ENCODE results near the gene GNB2.
"Not testable (repeated sequence)": the region's sequence is repeated elsewhere in the genome, so short reads cannot be mapped to it uniquely, and the experiment has no call there.

The GNB2 gene

DNA sequence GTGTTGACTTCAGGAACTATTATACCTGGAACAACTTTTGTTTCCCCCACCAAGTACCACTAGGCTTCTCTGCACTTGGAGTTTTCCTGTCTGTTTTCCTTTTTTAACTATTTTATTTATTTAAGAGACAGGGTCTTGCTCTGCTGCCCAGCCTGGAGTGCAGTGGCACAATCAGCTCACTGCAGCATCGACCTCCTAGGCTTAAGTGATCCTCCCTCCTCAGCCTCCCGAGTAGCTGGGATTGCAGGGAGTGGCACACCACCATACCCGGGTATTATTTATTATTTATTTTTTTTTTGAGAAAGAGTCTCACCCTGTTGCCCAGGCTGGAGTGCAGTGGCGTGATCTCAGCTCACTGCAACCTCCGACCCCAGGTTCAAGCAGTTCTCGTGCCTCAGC is 22.6 kb downstream of the GNB2 start:
- no peak for DNase-seq (ENCODE audit: low spot score)

DNA sequence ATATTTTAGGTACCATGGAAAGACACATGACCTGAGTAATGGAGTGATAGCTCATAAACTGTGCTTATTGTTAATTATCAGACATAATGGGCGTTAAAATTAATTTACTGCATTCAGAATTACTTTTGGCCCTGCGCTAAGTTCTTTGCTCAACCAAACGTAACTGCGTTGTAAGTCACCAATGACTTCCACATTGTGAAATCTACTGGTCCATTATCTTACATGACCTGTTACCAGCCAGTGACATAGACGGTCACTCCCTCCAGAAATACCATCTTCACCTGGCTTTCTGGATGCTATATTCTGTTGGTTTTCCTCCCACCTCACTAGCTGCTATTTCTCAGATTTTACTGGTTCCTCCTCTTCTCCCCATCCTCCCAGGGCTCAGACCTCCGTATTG is 25.5 kb downstream of the GNB2 start:
- no peak for DNase-seq (ENCODE audit: low spot score)

DNA sequence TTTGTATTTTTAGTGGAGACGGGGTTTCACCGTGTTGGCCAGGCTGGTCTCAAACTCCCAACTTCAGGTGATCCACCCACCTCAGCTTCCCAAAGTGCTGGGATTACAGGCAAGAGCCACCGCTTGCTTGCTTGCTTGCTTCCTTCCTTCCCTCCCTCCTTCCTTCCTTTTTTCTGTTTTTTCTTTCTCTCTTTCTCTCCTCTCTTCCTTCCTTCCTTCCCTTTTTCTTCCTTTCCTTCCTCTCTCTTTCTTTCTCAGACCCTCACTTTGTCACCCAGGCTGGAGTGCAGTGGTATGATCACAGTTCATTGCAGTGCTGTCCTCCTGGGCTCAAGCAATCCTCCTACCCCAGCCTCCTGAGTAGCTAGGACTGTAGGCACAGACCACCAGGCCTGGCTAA is 27.5 kb downstream of the GNB2 start:
- not testable (repeated sequence) for DNase-seq (ENCODE audit: low spot score)

DNA sequence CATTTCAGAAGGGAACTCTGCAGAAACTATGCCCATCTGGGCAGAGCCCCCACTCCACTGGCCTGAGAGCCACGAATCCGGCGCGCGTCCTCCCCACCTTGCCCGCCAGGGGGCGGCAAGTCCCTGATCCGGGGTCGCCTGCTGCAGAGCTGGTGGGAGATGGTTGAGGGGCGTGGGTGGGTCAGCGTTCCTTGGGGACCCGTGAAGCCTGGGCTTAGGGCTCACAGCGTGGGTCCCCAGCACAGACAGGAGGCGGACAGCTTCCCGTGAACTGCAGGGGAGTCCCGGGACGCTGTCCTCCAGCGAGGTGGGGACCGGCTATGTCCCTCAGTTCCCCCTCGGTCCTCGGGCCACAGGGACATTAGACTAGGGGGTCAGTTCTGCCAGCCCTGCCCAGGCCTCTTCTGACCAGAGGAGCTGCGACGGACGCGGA is 31.8 kb downstream of the GNB2 start:
- DNase-seq (ENCODE audit: low spot score): peak; percentile 94

DNA sequence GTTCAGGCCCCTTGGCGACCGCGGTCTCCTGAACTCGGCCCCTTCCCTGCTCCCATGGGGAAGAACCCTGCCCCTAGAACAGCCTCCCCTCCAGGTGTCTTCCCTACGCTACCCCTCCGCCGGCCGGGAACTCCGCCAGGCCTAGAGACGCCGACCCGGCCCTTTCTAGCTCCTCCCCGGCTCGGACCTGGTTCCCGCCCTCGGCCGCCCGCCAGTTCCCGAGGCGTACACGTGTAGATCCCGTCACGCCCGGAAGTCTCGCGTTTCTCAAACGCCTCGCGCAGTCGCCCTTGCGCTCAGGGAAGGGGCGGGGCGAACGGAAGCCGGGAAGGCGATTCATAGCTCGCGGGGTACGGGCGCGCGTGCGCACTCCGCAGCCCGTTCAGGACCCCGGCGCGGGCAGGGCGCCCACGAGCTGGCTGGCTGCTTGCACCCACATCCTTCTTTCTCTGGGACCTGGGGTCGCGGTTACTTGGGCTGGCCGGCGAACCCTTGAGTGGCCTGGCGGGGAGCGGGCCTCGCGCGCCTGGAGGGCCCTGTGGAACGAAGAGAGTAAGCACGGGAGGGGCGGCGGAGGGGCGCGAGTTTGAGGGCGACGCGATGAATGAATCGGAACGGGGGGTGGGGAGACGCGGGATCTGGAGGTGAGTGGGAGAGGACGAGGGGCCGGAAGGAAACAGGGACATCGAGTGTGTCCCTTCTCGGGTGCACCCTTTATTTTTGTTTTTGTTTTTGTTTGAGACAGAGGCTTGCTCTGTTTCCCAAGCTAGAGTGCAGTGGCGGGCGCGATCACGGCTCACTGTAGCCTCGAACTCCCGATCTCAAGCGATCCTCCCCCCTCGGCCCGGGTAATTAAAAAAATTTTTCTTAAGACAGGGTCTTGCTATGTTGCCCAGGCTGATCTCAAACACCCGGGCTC is 32.5 kb downstream of the GNB2 start, which contains the start of gene POP7:
Gene POP7, plus strand, starts transcription at position 369 of the 919 bp plus-strand sequence. CDS start 710 bp downstream, outside the sequence.
- peak; percentile 90 for DNase-seq (ENCODE audit: low spot score)

DNA sequence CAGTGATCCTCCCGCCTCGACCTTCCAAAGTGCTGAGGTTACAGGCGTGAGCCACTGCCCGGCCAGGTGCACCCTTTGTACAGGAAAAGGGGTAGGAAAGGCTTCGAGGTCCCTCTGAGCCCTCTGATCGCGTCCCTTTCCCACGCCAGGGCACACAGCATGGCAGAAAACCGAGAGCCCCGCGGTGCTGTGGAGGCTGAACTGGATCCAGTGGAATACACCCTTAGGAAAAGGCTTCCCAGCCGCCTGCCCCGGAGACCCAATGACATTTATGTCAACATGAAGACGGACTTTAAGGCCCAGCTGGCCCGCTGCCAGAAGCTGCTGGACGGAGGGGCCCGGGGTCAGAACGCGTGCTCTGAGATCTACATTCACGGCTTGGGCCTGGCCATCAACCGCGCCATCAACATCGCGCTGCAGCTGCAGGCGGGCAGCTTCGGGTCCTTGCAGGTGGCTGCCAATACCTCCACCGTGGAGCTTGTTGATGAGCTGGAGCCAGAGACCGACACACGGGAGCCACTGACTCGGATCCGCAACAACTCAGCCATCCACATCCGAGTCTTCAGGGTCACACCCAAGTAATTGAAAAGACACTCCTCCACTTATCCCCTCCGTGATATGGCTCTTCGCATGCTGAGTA is 33.3 kb downstream of the GNB2 start:
- DNase-seq (ENCODE audit: low spot score): no peak

DNA sequence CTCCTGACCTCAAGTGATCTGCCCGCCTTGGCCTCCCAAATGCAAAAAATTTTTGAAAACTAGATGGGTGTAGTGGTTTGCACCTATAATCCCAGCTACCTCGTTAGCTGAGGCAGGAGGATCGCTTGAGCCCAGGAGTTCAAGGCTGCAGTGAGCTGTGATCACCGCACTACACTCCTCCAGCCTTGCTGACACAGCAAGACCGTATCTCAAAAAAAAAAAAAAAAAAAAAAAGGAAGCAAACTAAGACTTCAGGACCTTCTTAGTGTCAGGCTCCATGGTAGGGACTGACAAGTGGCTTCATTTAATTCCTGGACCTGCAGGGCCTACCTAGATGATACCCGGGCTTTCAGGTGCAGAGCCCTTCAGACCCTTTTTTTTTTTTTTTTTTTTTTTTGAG is 34.9 kb downstream of the GNB2 start:
- DNase-seq (ENCODE audit: low spot score): no peak

DNA sequence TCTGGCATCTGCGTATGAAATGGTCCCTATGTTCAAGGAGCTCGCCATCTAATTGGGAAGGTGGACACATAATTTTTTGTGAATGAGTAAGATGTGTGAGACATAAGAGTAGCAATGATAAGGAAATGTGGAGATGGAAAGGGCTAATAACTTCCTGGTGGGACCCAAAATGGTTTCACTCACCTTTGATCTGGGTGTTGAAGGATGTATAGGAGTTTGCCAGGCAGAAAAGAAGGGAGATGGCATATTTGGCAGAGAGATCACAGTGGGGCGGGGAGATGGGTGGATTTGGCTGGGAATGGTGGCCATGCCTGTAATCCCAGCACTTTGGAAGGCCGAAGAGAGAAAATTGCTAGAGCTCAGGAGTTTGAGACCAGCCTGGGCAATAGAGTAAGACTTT is 36.9 kb downstream of the GNB2 start:
- DNase-seq (ENCODE audit: low spot score): no peak

DNA sequence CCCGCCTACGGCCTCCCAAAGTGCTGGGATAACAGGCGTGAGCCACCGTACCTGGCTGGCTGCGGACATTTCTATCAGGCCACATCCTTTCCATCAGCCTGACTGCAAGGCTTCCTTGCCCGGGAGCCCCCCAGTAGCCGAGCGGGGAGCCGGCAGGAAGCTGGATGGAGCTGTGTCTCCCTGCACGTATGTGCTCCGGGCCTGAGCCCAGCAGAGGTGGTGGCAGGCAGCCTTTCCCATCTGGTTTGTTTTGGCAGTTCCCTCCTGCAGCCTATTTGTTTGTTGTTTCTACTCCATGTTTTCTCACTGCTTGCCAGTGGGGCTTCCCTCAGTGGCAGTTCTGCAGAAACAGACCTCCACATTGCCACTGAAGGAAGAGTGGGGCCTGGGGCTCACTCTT is 37.8 kb downstream of the GNB2 start:
- no peak for DNase-seq (ENCODE audit: low spot score)

DNA sequence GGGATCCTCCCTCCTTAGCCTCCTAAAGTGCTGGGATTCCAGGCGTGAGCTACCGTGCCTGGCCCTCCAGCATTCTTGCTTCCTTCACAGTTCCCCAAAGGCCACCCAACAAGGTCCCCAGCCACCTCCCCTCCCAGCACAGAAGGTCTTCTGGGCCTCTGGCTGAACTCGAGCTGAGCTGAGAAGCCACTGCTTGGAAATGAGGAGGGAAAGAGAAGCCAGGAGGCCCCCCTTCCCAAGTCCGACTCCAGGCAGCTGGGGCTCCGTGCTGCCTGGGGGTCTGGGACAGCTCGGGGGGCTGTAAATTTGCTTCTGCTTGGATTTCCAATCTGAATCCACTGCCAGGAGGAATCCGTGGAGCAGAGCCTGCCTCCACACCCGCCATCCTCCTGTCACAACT is 41.2 kb downstream of the GNB2 start:
- DNase-seq (ENCODE audit: low spot score): no peak

DNA sequence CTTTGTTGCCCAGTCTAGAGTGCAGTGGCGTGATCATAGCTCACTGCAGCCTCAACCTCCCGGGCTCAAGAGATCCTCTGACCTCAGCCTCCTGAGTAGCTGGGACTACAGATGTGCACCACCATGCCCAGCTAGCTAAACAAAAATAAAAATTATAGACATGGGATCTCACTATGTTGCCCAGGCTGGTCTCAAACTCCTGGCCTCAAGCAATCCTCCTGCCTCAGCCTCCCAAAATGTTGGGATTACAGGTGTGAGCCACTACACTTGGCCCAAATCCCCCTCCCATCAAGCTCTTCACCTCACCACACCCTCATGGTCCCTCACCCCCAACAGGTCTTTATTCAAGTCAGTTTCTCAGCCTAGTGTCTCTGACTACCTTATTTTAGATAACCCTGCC is 43.5 kb downstream of the GNB2 start:
- not testable (repeated sequence) for DNase-seq (ENCODE audit: low spot score)

DNA sequence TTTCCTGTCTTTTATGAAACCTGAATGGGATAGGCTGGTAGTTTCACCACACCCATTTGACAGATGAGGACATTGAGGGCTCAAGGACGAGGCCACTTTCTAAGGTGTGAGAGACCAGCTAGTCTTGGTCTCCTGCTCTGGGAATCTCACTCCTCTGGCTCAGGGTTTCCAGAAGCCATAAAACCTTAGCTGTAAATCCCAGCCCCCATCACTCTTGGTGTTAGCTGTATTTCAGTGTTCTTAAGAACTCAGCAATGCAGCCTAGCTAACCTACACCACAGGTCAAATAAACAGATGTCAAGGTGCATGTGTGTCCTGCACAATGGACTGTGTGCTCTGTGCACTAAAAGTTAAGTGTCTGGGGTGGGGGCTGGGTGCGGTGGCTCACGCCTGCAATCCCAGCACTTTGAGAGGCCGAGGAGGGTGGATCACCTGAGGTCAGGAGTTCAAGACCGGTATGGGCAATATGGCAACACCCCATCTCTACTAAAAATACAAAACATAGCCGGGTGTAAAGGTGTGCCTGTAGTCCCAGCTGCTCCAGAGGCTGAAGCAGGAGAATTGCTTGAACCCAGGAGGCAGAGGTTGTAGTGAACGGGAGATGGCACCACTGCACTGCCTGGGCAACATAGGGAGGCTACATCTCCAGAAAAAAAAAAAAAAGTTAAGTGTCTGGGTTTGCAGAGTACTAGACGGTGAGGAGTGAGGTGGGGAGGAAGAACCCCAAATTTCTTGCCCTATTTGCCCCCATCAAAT is 46.2 kb downstream of the GNB2 start:
- no peak for DNase-seq (ENCODE audit: low spot score)

DNA sequence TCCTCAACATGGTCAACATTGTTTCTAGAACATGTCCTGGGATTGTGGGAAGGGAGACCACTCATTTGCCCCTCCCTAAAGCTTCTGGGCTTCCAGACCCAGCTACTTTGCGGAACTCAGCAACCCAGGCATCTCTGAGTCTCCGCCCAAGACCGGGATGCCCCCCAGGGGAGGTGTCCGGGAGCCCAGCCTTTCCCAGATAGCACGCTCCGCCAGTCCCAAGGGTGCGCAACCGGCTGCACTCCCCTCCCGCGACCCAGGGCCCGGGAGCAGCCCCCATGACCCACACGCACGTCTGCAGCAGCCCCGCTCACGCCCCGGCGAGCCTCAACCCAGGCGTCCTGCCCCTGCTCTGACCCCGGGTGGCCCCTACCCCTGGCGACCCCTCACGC is 46.7 kb downstream of the GNB2 start, which contains the start of gene EPO:
Gene EPO, plus strand, starts transcription at position 190 of the 392 bp plus-strand sequence. CDS start 513 bp downstream, outside the sequence.
- peak; percentile 54 for DNase-seq (ENCODE audit: low spot score)

DNA sequence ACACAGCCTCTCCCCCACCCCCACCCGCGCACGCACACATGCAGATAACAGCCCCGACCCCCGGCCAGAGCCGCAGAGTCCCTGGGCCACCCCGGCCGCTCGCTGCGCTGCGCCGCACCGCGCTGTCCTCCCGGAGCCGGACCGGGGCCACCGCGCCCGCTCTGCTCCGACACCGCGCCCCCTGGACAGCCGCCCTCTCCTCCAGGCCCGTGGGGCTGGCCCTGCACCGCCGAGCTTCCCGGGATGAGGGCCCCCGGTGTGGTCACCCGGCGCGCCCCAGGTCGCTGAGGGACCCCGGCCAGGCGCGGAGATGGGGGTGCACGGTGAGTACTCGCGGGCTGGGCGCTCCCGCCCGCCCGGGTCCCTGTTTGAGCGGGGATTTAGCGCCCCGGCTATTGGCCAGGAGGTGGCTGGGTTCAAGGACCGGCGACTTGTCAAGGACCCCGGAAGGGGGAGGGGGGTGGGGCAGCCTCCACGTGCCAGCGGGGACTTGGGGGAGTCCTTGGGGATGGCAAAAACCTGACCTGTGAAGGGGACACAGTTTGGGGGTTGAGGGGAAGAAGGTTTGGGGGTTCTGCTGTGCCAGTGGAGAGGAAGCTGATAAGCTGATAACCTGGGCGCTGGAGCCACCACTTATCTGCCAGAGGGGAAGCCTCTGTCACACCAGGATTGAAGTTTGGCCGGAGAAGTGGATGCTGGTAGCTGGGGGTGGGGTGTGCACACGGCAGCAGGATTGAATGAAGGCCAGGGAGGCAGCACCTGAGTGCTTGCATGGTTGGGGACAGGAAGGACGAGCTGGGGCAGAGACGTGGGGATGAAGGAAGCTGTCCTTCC is 47.3 kb downstream of the GNB2 start:
- no peak for DNase-seq (ENCODE audit: low spot score)

DNA sequence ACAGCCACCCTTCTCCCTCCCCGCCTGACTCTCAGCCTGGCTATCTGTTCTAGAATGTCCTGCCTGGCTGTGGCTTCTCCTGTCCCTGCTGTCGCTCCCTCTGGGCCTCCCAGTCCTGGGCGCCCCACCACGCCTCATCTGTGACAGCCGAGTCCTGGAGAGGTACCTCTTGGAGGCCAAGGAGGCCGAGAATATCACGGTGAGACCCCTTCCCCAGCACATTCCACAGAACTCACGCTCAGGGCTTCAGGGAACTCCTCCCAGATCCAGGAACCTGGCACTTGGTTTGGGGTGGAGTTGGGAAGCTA is 47.9 kb downstream of the GNB2 start:
- no peak for DNase-seq (ENCODE audit: low spot score)

DNA sequence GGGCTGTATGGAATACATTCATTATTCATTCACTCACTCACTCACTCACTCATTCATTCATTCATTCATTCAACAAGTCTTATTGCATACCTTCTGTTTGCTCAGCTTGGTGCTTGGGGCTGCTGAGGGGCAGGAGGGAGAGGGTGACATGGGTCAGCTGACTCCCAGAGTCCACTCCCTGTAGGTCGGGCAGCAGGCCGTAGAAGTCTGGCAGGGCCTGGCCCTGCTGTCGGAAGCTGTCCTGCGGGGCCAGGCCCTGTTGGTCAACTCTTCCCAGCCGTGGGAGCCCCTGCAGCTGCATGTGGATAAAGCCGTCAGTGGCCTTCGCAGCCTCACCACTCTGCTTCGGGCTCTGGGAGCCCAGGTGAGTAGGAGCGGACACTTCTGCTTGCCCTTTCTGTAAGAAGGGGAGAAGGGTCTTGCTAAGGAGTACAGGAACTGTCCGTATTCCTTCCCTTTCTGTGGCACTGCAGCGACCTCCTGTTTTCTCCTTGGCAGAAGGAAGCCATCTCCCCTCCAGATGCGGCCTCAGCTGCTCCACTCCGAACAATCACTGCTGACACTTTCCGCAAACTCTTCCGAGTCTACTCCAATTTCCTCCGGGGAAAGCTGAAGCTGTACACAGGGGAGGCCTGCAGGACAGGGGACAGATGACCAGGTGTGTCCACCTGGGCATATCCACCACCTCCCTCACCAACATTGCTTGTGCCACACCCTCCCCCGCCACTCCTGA is 49.1 kb downstream of the GNB2 start:
- DNase-seq (ENCODE audit: low spot score): no peak

DNA sequence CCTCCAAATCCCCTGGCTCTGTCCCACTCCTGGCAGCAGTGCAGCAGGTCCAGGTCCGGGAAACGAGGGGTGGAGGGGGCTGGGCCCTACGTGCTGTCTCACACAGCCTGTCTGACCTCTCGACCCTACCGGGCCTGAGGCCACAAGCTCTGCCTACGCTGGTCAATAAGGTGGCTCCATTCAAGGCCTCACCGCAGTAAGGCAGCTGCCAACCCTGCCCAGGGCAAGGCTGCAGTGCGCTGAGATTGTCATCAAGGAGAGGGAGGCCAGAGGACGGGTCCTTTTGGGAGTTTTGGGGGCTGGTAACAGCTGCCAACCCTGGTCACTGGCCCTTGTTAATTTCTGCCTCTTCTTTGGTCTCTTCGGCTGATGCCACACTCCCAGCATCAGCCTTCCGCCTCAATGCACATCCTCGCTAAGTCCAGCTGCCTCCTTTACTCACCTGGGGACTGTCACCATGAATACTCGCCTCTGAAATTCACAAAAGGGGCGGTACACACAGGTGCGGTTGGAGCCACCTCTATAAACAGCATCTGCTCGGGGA is 50.3 kb downstream of the GNB2 start:
- no peak for DNase-seq (ENCODE audit: low spot score)

DNA sequence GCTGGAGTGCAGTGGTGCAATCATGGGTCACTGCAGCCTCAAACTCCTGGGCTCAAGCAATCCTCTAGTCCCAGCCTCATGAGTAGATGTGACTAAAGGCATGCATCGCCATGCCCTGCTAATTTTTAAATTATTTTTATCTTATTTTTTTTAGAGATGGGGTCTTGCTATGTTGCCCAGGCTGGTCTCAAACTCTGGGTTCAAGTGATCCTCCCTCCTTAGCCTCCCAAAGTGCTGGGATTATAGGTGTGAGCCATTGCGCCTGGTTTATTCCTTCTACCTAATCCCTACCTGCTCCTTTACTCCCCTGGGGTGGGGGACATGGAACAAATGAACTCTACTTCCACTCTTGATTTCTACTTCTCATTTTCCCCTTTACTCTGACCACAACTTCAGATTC is 50.8 kb downstream of the GNB2 start:
- DNase-seq (ENCODE audit: low spot score): not testable (repeated sequence)

DNA sequence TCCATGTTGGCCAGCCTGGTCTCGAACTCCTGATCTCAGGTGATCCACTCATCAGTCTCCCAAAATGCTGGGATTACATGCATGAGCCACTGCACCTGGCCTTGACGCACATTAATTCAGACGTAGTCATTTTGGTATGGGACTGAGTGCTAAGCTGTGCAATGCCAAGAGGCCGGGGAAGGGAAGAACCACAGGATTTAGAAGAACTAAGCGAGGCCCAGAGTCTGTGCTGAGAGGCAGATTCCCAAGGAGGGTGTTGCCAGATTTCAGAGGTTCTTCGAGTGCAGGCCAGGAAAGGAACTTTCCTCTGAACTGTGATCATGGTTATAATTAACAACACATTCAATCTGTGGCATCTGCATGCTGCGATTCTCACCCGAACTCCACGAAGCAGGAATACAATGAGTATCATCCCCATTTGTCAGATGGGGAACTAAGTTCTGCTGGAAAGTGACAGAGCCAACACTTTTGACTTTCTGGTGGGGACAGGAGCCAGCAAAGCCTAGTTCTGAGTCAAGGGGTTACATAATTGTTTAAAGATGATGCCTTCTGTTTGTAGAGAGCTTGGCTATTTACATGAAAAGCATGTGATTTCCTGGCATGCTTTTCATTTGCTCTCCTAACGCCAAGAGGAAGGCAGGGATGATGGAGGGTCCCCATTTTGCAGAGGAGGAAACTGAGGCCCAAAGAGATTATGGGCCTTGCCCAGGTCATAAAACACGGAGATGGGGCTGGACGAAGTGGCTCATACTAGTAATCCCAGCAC is 53.6 kb downstream of the GNB2 start:
- DNase-seq (ENCODE audit: low spot score): no peak

DNA sequence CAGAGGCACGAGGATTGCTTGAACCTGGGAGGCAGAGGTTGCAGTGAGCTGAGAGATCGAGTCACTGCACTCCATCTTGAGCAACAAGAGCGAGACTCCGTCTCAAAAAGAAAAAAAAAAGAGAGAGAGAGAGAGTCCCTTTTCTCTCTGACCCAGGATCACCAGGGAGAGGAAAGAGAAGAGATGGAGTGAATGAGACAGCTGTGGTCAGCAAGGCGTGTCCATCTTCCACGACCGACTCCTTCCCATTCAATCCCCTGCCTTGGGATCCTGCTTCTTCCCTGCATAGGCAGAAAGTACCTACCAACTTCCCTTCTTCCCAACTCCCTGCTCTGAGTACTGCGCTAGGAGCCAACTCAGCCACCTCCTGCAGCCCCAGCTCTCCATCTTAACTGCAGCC is 54.7 kb downstream of the GNB2 start:
- no peak for DNase-seq (ENCODE audit: low spot score)

Measured in HuH-7 (cell line).